A673 (cell line): ENCODE results near the gene SH3BGRL3.

Source experiments
- EZH2 ChIP-seq: fragments of 200-600 bp; sonication (generic); IDR thresholded peaks from 2 replicates; pipeline ENCODE4 v1.6.1; 2017; ENCODE audit warnings: borderline replicate concordance, low read depth, mild to moderate bottlenecking, mixed read lengths, antibody characterized with exemption, low read length; ENCODE audit not compliant: poor library complexity, severe bottlenecking
- TF ChIP-seq, protein P1 (sequence below): fragments of 300-800, 200-600 bp; sonication (generic); conservative IDR thresholded peaks from 2 replicates; pipeline ENCODE4 v1.5.1; 2017; ENCODE audit warnings: low read depth, mild to moderate bottlenecking, antibody characterized with exemption, low read length, moderate library complexity, mixed read lengths

DNA sequence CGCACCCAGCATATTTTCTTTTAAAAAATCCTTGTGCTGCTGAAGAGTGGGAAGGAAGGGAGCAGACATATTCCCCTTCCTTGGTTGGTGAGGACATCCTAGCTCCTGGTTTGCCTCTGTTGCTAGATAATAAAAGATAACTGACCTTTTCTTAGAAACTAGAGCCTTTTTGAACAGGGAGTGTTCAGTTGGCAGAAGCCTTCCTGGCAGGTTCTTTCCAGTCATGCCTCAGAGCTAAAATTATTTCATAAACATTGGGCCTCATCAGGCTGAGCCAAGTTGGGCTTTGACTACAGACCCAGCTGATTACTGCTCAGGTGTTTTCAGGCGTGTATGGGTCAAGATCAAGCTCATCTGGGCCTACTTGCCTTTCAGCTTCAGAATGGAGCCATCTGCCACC is 22.7 kb upstream of the SH3BGRL3 start:
- TF ChIP-seq, protein P1, sequence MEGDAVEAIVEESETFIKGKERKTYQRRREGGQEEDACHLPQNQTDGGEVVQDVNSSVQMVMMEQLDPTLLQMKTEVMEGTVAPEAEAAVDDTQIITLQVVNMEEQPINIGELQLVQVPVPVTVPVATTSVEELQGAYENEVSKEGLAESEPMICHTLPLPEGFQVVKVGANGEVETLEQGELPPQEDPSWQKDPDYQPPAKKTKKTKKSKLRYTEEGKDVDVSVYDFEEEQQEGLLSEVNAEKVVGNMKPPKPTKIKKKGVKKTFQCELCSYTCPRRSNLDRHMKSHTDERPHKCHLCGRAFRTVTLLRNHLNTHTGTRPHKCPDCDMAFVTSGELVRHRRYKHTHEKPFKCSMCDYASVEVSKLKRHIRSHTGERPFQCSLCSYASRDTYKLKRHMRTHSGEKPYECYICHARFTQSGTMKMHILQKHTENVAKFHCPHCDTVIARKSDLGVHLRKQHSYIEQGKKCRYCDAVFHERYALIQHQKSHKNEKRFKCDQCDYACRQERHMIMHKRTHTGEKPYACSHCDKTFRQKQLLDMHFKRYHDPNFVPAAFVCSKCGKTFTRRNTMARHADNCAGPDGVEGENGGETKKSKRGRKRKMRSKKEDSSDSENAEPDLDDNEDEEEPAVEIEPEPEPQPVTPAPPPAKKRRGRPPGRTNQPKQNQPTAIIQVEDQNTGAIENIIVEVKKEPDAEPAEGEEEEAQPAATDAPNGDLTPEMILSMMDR, result no peak
- no peak for TF ChIP-seq EZH2
